Activated CD8-positive, alpha-beta memory T cell treated with anti-CD3 and anti-CD28 coated beads for 36 hours (primary cell): ENCODE data around the gene RCAN1. TPM values are rescaled to one million over a fixed set of nuclear protein-coding genes. Genes with fewer than 3 reads are reported as not detected.
"Not testable (repeated sequence)": the region's sequence is repeated elsewhere in the genome, so short reads cannot be mapped to it uniquely, and the experiment has no call there.

Experiments
- CTCF ChIA-PET: fragments of 350-600 bp; sonication (Branson Sonifier 250); formaldehyde crosslinking; loops from one replicate; lab custom pipeline; 2021; ENCODE audit warnings: antibody characterized with exemption; lab: Charles Lee
- POLR2A ChIA-PET: fragments of 350-600 bp; sonication (Branson Sonifier 250); formaldehyde crosslinking; loops from one replicate; lab custom pipeline; 2021; ENCODE audit warnings: antibody characterized with exemption; lab: Charles Lee
- total RNA-seq, 2 experiments: library from RNA; stranded (reverse); gene quantifications; one replicate each; pipeline ENCODE4 v1.2.3, GENCODE V29; 2021

Gene RCAN1
- total RNA-seq, 2 experiments from 2014 or later = 23.2 to 30.0 TPM

GRCh38 chr21:34604956-34605355 lies 10.0 kb downstream of the RCAN1 start:
- POLR2A ChIA-PET = not testable (repeated sequence)
- CTCF ChIA-PET = interaction anchor here (1.2 kb wide), 1 partner anchor 96 kb away, joined by 3 read pairs; no protein-coding TSS in a partner anchor

- CTCF ChIA-PET = interaction anchor here (1.2 kb wide), 1 partner anchor 96 kb away, joined by 3 read pairs; no protein-coding TSS in a partner anchor
These were observed 10.4 kb downstream of the RCAN1 start for GRCh38 chr21:34604556-34604955.

DNA sequence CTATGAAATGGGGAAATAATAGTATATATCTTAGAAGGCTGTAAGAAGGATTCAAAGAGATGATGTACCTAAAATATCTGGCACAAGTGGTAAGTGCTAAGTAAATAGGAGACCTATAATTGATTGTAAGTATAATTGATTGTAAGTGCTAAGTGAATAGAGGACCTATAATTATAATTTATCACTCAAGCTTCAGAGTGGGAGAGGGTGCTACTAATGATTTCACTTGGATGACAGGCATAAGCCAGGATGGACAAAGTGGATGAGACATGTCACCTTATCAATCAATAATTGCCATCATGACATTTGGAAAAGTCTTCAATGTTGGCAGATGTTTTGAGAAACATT lies 11.2 kb downstream of the RCAN1 start:
- POLR2A ChIA-PET = no interaction called here
- CTCF ChIA-PET = interaction anchor here (1.1 to 2.3 kb wide), 11 partner anchors 9 to 241 kb away, joined by 3 to 10 read pairs (median 4); no protein-coding TSS in a partner anchor

More at GRCh38 chr21:34604556-34604955, 10.4 kb downstream of the RCAN1 start:
- POLR2A ChIA-PET = no interaction called here

- ChIA-PET POLR2A (interaction anchor here (0.9 kb wide), 1 partner anchor 93 kb away, joined by 3 read pairs; no protein-coding TSS in a partner anchor), CTCF (interaction anchor here (0.5 to 2.3 kb wide), 13 partner anchors 10 to 241 kb away, joined by 3 to 10 read pairs (median 3); no protein-coding TSS in a partner anchor)
These were observed 11.8 kb downstream of the RCAN1 start for GRCh38 chr21:34603002-34603709.

- ChIA-PET POLR2A (interaction anchor here (0.9 kb wide), 1 partner anchor 92 kb away, joined by 3 read pairs; no protein-coding TSS in a partner anchor), CTCF (interaction anchor here (0.7 to 2.3 kb wide), 6 partner anchors 11 to 240 kb away, joined by 3 to 10 read pairs (median 8); no protein-coding TSS in a partner anchor)
These were observed 12.9 kb downstream of the RCAN1 start for GRCh38 chr21:34602061-34602460.

- ChIA-PET CTCF (no interaction called here), POLR2A (no interaction called here)
These were observed 15.3 kb downstream of the RCAN1 start for GRCh38 chr21:34599534-34600101.

DNA sequence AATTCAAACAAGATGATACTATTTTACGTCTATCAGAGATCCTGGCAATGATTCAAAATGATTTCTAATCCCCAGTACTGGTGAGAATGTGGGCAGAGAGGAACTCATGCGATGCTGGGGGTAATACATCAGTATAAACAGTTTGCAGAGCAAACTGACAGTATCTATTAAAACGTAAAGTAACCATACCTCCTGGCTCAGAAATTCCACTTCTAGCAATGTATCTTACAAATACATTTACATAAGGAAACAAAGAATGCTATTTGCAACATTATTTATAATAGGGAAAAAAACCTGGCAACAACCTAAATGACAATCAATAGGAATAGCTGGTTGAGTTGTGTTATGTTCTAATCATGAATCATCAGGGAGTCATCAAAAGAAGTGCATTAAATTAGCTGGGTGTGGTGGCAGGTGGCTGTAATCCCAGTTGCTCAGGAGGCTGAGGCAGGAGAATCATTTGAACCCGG lies 15.9 kb downstream of the RCAN1 start:
- ChIA-PET POLR2A (no interaction called here), CTCF (no interaction called here)

DNA sequence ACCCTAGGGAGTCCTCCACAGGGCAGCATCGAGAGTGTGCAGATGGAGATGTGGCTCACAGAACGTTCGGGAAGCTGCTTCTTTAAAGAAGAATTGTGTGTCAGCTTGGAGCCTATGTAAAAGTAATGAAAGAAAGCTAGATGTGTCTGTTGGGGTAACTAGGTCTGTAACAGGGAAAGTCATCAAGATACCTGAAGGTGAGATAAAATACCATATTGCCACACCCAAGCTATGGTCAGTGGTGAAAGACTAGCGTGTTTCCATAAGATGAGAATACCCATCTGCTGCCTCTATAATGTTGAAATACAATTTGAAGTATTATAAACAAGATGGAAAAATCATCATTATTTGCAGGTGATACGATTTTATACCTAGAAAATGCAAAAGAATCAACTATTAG lies 17.5 kb downstream of the RCAN1 start:
- ChIA-PET CTCF (no interaction called here), POLR2A (no interaction called here)

- ChIA-PET POLR2A (no interaction called here), CTCF (no interaction called here)
These were observed 18.2 kb downstream of the RCAN1 start for GRCh38 chr21:34596561-34597271.

- ChIA-PET CTCF (no interaction called here), POLR2A (no interaction called here)
These were observed 19.5 kb downstream of the RCAN1 start for GRCh38 chr21:34595457-34595856.

GRCh38 chr21:34594566-34595234 lies 20.2 kb downstream of the RCAN1 start:
- ChIA-PET CTCF (no interaction called here), POLR2A (no interaction called here)

GRCh38 chr21:34593954-34594531 lies 20.9 kb downstream of the RCAN1 start:
- ChIA-PET POLR2A (no interaction called here), CTCF (no interaction called here)

GRCh38 chr21:34593423-34593822 lies 21.5 kb downstream of the RCAN1 start:
- CTCF ChIA-PET = interaction anchor here (0.8 kb wide), 1 partner anchor 10 kb away, joined by 4 read pairs; no protein-coding TSS in a partner anchor
- POLR2A ChIA-PET = no interaction called here

DNA sequence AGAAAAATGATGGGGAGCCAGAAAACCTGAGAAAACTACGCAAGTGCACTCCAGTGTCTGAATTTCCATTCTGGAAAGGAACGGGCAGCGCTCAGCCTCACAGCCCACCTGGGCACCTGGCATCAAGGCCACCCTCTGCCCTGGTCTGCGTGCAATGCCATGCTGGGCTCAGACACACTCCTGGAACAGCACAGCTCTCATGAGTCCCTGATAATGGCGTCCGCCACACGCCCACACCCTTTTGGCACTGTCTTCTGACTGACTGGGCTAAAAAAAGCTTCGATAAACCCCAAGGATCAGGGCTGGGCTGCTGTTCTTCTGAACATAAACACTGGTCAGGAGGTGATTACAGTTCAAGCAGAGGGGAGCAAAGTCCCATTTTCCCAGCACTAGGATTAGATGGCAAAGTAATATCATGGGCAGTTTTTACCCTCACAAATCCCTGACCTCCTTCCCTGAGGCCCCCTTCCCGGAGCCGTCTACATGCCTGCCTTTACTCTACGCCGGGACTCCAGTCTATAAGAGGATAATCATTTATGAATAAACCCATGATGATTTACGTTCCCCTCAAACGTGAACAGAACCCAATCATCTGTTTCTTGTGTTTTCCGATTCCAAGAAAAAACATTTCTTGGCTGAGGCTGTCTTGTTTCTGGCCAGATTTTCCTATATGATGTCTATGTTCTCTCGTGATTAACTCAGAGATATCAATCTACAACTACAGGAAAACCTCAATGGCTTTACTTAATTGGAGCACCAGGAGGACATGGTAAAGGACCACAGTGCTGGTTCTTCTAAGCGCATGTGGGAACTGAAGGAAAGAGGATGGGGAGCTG lies 22.6 kb downstream of the RCAN1 start:
- POLR2A ChIA-PET = no interaction called here
- CTCF ChIA-PET = interaction anchor here (0.8 kb wide), 1 partner anchor 11 kb away, joined by 4 read pairs; no protein-coding TSS in a partner anchor

DNA sequence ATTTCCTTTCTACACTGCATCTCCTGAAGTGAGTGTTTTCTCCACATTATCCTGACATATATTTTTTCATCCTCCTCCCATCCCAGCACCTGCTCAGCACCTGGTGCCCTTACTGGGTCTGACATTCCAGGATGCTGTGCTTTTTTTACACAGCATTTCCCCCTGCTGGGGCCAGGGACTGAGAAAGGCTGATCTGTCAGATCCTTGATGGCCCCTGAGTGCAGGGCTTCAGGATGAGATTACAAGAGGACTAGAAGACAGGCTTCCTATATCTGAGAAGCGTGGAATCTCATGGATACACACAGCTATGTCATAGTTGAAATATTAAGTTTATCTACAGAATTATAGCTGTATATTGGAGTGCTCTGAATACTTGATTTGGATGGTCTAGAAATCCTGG lies 24.4 kb downstream of the RCAN1 start:
- ChIA-PET CTCF (no interaction called here), POLR2A (no interaction called here)

- CTCF ChIA-PET = no interaction called here
- POLR2A ChIA-PET = no interaction called here
These were observed 25.2 kb downstream of the RCAN1 start for GRCh38 chr21:34589511-34590282.

DNA sequence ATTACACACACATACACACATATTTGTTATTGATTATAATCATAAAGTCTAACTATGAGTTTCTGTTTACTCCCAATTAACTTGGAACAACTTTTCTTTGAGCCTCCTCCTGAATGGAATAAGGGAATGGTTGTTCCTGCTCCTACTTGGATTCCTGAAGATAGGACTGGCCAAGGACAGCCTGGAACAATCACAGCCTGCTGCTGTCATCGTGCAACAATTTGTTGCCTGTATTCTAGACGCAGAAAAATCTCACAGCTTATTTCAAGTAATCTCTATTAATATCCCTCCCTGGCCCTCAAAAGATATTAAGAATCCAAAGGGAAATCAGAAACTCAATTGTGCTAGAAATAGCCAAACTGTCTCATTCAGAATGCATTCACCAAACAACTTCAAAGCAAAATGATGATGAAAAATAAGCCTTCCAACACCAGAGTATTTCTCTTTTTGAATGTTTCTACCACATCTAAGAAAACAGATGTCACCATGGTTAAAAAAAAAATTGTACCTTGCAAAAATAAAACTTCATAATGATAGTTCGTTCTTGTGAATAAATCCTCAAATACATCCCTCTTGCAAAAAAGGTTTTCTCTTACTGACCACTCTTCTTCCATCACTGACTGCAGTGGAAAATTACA lies 30.9 kb downstream of the RCAN1 start:
- CTCF ChIA-PET = no interaction called here
- POLR2A ChIA-PET = no interaction called here
